H4 (cell line): Measurements from ENCODE around the gene SLC16A10. TPM values are rescaled to one million over a fixed set of nuclear protein-coding genes. Genes with fewer than 3 reads are reported as not detected.

Source experiments
- DNase-seq: peaks from one replicate; pipeline ENCODE4 v3.0.0-alpha.2; 2015; ENCODE audit warnings: low spot score
- total RNA-seq: library from RNA; depleted of rRNA; stranded (reverse); fragments of >200 nt; shearing (Covaris generic); gene quantifications from 2 replicates; pipeline ENCODE4 v1.2.3, GENCODE V29; 2014; rRNA removed

SLC16A10 gene
- total RNA-seq, 1 experiment from 2014 or later: 1.9 TPM

- DNase-seq: peak; percentile 4
Measured at GRCh38 chr6:111258615-111259088, 171.3 kb downstream of the SLC16A10 start.

DNA sequence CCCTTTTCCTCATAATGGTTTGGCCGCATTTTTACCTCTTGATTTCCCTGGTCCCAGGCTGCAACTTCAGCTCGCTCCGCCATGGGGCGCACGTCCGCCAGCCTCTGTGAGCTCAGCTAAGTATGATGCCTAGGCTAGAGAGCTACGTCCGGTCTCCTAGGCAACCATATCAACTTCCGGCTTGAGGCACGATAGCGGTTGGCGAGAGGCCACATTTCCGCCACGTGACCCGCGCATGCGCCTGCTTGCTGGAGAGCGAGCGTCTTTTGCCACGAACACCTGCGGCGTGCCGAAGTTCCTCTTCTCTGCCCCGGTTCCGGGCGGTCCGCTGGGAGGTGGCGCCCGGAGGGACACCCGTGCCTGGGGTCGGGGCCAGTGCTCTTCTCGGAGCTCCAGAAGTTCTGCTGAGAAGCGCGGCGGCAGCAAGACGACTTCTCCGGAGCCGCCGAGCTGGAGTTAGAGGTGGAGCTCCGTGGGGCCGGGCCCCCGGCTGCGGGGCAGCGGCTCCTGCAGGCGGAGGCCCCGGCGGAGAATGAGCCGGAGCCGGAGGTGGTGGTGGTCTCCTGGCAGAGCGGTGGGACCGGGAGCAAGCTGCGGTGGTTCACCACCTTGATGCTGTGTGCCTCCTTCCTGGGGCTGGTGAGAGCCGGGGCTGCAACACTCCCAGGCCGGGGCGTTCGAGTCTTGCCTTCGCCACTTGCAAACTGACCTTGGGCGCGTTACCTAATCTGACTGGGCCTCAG, 172.0 kb downstream of the SLC16A10 start:
- peak; percentile 97 for DNase-seq

DNA sequence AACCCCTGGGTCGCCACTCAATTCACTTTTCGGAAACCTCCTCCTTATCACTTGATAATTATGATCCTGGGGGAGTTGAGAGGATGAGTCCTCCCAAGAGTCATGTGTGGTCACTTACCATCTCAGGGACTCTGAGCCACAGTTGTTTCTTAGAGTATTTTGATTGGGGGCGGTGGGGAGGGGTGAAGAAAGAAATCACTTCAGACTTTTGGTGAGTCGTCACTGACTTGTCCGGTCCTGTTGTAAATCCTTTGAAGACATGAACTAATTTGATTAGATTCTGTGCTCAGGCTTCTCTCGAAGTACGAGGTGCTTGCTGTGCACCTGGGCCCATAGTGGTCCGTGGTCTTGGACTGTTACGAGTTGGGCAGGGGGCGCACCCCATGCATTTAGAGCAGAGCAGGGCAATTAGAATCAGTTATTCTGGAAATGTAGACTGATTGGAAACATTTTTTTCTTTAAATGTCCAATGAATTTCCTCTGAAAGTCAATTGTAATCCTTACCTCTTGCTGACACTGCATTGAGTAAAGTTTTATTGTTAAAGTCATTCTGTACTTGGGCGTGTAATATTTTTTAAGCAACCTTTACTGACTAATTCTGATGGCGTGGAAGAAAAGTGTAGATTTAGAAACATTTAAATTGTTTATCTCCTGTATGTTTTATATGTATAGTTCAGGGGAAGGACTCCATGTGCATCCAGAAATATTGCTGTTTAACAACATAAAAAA, 173.4 kb downstream of the SLC16A10 start:
- DNase-seq: no peak

DNA sequence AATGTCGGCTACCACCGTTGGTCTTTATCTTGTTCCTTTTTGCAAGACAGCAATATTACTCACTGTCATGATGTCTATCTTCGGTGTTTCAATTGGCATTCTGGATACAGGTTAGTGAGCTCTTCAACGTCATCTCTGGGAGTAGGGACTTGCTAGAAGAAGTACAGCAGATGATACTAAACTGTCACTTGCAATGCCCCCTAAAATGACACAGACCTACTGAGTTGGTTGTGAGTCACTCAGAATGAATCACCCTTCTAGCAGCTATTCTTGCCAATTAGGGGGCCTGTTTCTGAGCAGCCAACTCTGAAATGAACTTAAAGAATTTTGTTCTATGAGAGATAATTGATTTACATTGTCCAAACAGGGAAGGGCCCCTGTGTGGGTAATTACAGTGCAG, 176.5 kb downstream of the SLC16A10 start:
- DNase-seq: no peak

DNA sequence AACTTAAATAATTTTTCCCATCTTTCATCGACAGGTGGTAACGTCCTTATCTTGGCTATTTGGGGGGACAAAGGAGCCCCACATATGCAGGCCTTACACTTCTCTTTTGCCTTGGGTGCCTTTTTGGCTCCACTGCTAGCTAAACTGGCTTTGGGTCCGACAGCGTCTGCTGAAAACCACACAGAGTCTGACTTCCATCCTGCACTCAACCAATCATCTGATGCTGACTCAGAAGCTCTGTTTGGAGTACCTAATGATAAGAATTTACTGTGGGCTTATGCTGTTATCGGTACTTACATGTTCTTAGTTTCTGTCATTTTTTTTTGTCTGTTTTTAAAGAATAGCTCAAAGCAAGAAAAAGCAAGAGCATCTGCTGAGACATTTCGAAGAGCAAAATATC, 178.5 kb downstream of the SLC16A10 start:
- DNase-seq: peak; percentile 7

DNA sequence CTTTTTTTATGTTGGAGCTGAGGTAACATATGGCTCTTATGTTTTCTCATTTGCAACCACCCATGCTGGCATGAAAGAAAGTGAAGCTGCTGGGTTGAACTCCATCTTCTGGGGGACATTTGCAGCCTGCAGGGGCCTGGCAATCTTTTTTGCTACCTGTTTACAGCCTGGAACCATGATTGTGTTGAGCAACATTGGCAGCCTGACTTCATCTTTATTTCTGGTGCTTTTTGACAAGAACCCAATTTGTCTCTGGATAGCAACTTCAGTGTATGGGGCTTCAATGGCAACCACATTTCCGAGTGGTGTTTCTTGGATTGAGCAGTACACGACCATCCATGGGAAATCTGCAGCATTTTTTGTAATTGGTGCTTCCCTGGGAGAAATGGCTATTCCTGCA, 179.0 kb downstream of the SLC16A10 start:
- no peak for DNase-seq

GRCh38 chr6:111267764-111268333, 180.5 kb downstream of the SLC16A10 start:
- no peak for DNase-seq

GRCh38 chr6:111269401-111269970, 182.2 kb downstream of the SLC16A10 start:
- no peak for DNase-seq

- no peak for DNase-seq
Measured at GRCh38 chr6:111270121-111270520, 182.8 kb downstream of the SLC16A10 start.

DNA sequence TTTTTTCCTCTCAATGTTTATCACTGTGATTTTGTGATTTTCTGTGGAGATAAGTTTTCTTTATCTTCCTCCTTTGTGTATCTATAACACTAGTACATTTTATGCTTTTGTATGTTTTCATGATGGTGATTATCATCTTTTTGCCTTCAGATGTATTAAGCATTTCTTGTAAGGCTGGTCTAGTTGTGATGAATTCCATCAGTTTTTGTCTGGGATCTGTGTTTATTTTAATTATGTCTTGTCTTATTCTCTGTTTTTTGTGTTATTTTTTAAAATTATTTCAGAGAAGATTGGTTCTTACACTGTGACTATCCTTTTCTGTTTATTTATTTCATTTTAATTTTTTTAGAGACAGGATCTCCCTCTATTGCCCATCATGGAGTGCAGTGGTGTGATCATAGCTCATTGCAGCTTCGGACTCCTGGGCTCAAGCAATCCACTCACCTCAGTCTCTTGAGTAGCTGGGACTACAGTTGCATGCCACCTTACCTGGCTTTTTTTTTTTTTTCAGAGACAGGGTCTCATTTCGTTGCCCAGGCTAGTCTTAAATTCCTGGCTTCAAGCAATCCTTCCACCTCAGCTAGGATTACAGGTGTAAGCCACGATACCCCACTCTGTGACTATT, 187.4 kb downstream of the SLC16A10 start:
- DNase-seq: no peak

- no peak for DNase-seq
Measured at GRCh38 chr6:111276335-111276734, 189.0 kb downstream of the SLC16A10 start.

DNA sequence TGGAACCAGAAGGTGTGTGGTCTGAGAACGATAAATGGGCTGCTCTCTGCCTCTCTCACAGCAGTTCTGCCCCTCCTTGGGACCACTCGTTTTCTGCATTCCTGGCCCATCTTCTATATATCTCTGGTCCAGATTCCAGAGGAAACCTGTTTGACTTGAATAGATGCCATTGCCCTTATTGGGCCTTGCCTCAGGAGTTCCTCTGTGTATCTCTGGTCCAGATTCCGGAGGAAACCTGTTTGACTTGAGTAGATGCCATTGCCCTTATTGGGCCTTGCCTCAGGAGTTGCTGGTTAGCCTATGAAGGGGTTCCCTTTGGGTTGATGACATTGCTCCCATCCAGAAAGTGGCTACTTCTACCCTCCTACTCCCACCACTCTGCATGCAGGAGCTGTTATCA, 189.4 kb downstream of the SLC16A10 start:
- DNase-seq: no peak

DNA sequence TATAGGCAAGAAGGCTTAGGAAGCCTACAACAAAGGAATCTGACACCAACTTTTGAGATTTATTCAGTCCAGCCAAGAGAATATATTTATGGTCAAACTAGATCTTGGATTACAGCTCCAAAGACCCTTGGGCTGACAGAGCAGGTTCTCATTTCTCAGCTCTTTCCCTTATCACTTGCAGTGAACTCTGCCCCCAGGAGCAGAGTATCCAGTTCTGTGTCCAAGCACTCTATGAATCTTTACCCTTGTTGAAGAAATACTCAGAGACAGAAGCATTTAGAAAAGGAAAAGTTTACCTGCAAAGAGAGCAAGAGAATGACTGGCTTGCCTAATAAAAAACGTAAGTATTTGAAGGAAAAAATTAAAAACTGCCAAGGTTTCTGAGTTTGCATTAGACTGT, 190.5 kb downstream of the SLC16A10 start:
- DNase-seq: no peak

DNA sequence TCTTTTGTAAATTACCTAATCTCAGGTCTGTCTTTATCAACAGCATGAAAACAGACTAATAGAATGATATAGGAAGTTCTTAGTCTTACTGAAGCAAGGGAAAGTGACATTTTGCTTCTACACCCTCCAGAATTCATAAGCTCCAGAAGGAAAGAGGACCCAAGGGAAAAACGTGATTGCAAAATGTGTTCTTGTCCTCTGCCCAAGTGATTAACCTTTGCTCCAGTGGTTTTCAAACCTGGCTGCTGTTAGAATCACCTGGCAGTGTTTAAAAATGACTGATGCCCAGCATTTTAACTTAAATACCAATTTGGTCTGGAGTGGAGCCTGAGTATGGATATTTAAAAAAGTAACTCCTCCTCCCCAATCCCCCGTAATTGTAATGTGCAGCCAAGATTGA, 191.4 kb downstream of the SLC16A10 start:
- DNase-seq: no peak

DNA sequence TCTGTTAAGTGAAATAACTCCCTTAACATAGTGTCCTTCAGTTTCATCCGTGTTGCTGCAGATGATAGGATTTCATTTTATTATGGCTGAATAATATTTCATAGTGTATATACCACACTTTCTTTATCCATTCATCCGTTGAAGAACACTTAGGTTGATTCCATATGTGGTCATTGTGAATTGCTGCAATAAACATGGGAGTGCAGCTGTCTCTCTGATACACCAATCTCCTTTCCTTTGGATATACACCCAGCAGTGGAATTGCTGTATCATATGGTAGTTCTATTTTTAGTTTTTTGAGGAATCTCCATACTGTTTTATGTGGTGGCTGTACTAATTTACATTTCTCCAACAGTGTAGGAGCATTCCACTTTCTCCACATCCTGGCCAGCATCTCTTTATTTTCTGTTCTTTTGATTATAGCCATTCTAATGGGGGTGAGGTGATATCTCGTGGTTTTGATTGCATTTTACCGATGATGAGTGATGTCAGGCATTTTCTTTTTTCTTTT, 193.2 kb downstream of the SLC16A10 start:
- no peak for DNase-seq

Other genes starting within 250 kb of the SLC16A10 start
- gene AMD1, start 212.7 kb upstream of the SLC16A10 start, total RNA-seq: 58.9 and 69.0 TPM in 2 replicates
- gene GTF3C6, start 128.8 kb upstream of the SLC16A10 start, total RNA-seq: 77.3 and 108 TPM in 2 replicates
- 40.9 and 44.7 TPM in 2 replicates for gene RPF2, start 105.5 kb upstream of the SLC16A10 start, total RNA-seq